H1 (cell line): ENCODE measurements around the gene FDPS. TPM values are rescaled to one million over a fixed set of nuclear protein-coding genes. Genes with fewer than 3 reads are reported as not detected.

Source experiments
- CTCF ChIA-PET: fragments of 300-600 bp; sonication (Branson Sonifier 250); formaldehyde crosslinking; loops from one replicate; lab custom pipeline; 2021; ENCODE audit not compliant: partially characterized antibody; lab: Charles Lee
- POLR2A ChIA-PET: fragments of 300-600 bp; sonication (Branson Sonifier 250); formaldehyde crosslinking; loops from one replicate; lab custom pipeline; 2021; ENCODE audit warnings: inconsistent platforms; ENCODE audit not compliant: partially characterized antibody; lab: Charles Lee
- DNase-seq, 2 experiments: peaks; one replicate each; pipeline versions ENCODE4 v3.0.0 to v3.0.0-alpha.2; 2010 to 2022; ENCODE audit warnings: low spot score in 2 of 2, low read depth in 1 of 2, mixed read lengths in 1 of 2
- FAIRE-seq: peaks from 2 replicates; lab custom pipeline; 2011; peaks lifted over from hg19 to GRCh38; lab: Jason Lieb, UNC
- H2AFZ ChIP-seq: 2 replicates; pipeline ENCODE4 v1.8.1; 2012; ENCODE audit warnings: low read length, inconsistent platforms
- H2AK5ac ChIP-seq: 2 replicates; pipeline ENCODE4 v1.6.1; 2013; ENCODE audit warnings: low read depth, low read length
- H2BK120ac ChIP-seq: replicated peaks from 2 replicates; pipeline ENCODE3; 2013; ENCODE audit warnings: low read depth, low read length, inconsistent platforms
- H2BK12ac ChIP-seq: 2 replicates; pipeline ENCODE4 v1.6.1; 2013; ENCODE audit warnings: low read depth, low read length
- H2BK15ac ChIP-seq: 2 replicates; pipeline ENCODE4 v1.6.1; 2013; ENCODE audit warnings: low read length
- H2BK20ac ChIP-seq: 2 replicates; pipeline ENCODE4 v1.6.1; 2013; ENCODE audit warnings: low read length
- H2BK5ac ChIP-seq: 2 replicates; pipeline ENCODE4 v1.6.1; 2013; ENCODE audit warnings: low read depth, low read length
- H3K14ac ChIP-seq: 2 replicates; pipeline ENCODE4 v1.6.1; 2013; ENCODE audit warnings: inconsistent platforms; ENCODE audit not compliant: insufficient read length
- H3K18ac ChIP-seq: 2 replicates; pipeline ENCODE4 v1.6.1; 2013; ENCODE audit warnings: low read length; ENCODE audit errors: extremely low read depth
- H3K23ac ChIP-seq: 2 replicates; pipeline ENCODE4 v1.6.1; 2013; ENCODE audit warnings: inconsistent platforms; ENCODE audit not compliant: insufficient read length
- H3K23me2 ChIP-seq: 2 replicates; pipeline ENCODE4 v1.6.1; 2013; ENCODE audit warnings: low read depth, low read length
- H3K27ac ChIP-seq: 2 replicates; pipeline ENCODE4 v1.6.1; 2011; ENCODE audit warnings: low read depth, low read length, inconsistent platforms
- H3K27me3 ChIP-seq, 4 experiments: replicated peaks in 1 of 4; 1 replicate in 1 of 4; 2 replicates in 3 of 4; pipeline versions ENCODE4 v1.6.1 to v1.8.1; 2011 to 2013; ENCODE audit warnings: low read length in 3 of 4, mild to moderate bottlenecking in 3 of 4, inconsistent platforms in 2 of 4, mixed read lengths in 2 of 4, moderate library complexity in 1 of 4; ENCODE audit not compliant: control insufficient read depth in 3 of 4, insufficient read depth in 3 of 4; ENCODE audit errors: extremely low read depth in 1 of 4
- H3K36me3 ChIP-seq, 4 experiments: 2 replicates each; pipeline versions ENCODE4 v1.6.1 to v1.8.1; 2011 to 2013; ENCODE audit warnings: mild to moderate bottlenecking in 4 of 4, low read length in 3 of 4, moderate library complexity in 2 of 4, control low read depth in 1 of 4, inconsistent platforms in 1 of 4; ENCODE audit not compliant: insufficient read depth in 4 of 4, control insufficient read depth in 2 of 4
- H3K4ac ChIP-seq: replicated peaks from 2 replicates; pipeline ENCODE3; 2013; ENCODE audit warnings: low read length, low read depth, mixed read lengths, inconsistent platforms; ENCODE audit not compliant: insufficient read length
- H3K4me1 ChIP-seq, 4 experiments: replicated peaks in 1 of 4; 1 replicate in 1 of 4; 2 replicates in 3 of 4; pipeline versions ENCODE4 v1.6.1 to v1.8.1; 2011 to 2013; ENCODE audit warnings: low read length in 3 of 4, inconsistent platforms in 2 of 4, mixed read lengths in 1 of 4; ENCODE audit not compliant: insufficient read depth in 4 of 4, control insufficient read depth in 3 of 4
- H3K4me2 ChIP-seq, 2 experiments: 2 replicates each; pipeline versions ENCODE4 v1.6.1 to v1.8.1; 2011 to 2013; ENCODE audit warnings: low read depth in 2 of 2, low read length in 2 of 2, control low read depth in 1 of 2, inconsistent platforms in 1 of 2, mild to moderate bottlenecking in 1 of 2; ENCODE audit not compliant: insufficient read depth in 1 of 2
- H3K4me3 ChIP-seq, 4 experiments: fragments of 200-600, 300-600 bp in 1 of 4; sonication (generic), shearing (Covaris generic), sonication (Bioruptor Twin) in 1 of 4; 2 replicates each; pipeline versions ENCODE4 v1.5.1 to v1.8.1; 2011 to 2016; ENCODE audit warnings: low read length in 4 of 4, low read depth in 3 of 4, control low read depth in 2 of 4, inconsistent platforms in 2 of 4, mild to moderate bottlenecking in 2 of 4, mixed read lengths in 1 of 4, moderate library complexity in 1 of 4; ENCODE audit not compliant: insufficient read depth in 2 of 4; ENCODE audit errors: extremely low read depth in 1 of 4
- H3K56ac ChIP-seq: replicated peaks from 2 replicates; pipeline ENCODE3; 2013; ENCODE audit warnings: low read depth, mild to moderate bottlenecking, mixed read lengths, low read length, inconsistent platforms; ENCODE audit not compliant: insufficient read length
- H3K79me1 ChIP-seq: 2 replicates; pipeline ENCODE4 v1.6.1; 2013; ENCODE audit warnings: low read depth, low read length, control low read depth
- H3K79me2 ChIP-seq, 2 experiments: 2 replicates each; pipeline versions ENCODE4 v1.6.1 to v1.8.1; 2012 to 2013; ENCODE audit warnings: low read length in 2 of 2, mild to moderate bottlenecking in 2 of 2, inconsistent platforms in 1 of 2; ENCODE audit not compliant: insufficient read depth in 2 of 2, control insufficient read depth in 1 of 2
- H3K9ac ChIP-seq, 4 experiments: replicated peaks in 1 of 4; 1 replicate in 1 of 4; 2 replicates in 3 of 4; pipeline versions ENCODE4 v1.6.1 to v1.8.1; 2011 to 2013; ENCODE audit warnings: low read depth in 3 of 4, low read length in 3 of 4, control low read depth in 2 of 4, mild to moderate bottlenecking in 2 of 4, moderate library complexity in 2 of 4, inconsistent platforms in 1 of 4; ENCODE audit errors: extremely low read depth in 1 of 4
- H3K9me3 ChIP-seq, 2 experiments: 2 replicates each; pipeline versions ENCODE4 v1.6.1 to v1.8.1; 2012 to 2013; ENCODE audit warnings: mild to moderate bottlenecking in 2 of 2, moderate library complexity in 2 of 2, control low read depth in 1 of 2, inconsistent platforms in 1 of 2, low read depth in 1 of 2, low read length in 1 of 2, mixed read lengths in 1 of 2; ENCODE audit not compliant: insufficient read depth in 2 of 2
- H4K20me1 ChIP-seq, 2 experiments: replicated peaks in 1 of 2; 2 replicates each; pipeline versions ENCODE3 to v1.8.1; 2011 to 2013; ENCODE audit warnings: inconsistent platforms in 2 of 2, low read length in 2 of 2, mild to moderate bottlenecking in 1 of 2; ENCODE audit not compliant: insufficient read depth in 2 of 2, control insufficient read depth in 1 of 2
- H4K5ac ChIP-seq: 2 replicates; pipeline ENCODE4 v1.6.1; 2013; ENCODE audit warnings: low read length, low read depth, mixed read lengths, inconsistent platforms; ENCODE audit not compliant: insufficient read length
- H4K8ac ChIP-seq: 2 replicates; pipeline ENCODE4 v1.8.0; 2013; ENCODE audit warnings: mild to moderate bottlenecking, moderate library complexity, low read length, inconsistent platforms; ENCODE audit not compliant: insufficient read depth; ENCODE audit errors: extremely low read depth
- H4K91ac ChIP-seq: replicated peaks from 2 replicates; pipeline ENCODE3; 2013; ENCODE audit warnings: low read length, mixed read lengths, inconsistent platforms; ENCODE audit not compliant: insufficient read length
- CHD2 ChIP-seq: IDR thresholded peaks from 2 replicates; pipeline ENCODE4 v1.6.1; 2012; ENCODE audit warnings: low read length, improper control_type of control experiment
- EP300 ChIP-seq, 2 experiments: IDR thresholded peaks; 1 replicate in 1 of 2; 2 replicates in 1 of 2; pipeline ENCODE4 v1.6.1; 2011 to 2012; ENCODE audit warnings: low read depth in 2 of 2, low read length in 2 of 2, mild to moderate bottlenecking in 2 of 2, borderline replicate concordance in 1 of 2, inconsistent platforms in 1 of 2, moderate library complexity in 1 of 2
- HDAC2 ChIP-seq, 2 experiments: fragments of 300-600 bp in 1 of 2; sonication (generic) in 1 of 2; IDR thresholded peaks; 2 replicates each; pipeline ENCODE4 v1.6.1; 2011 to 2012; ENCODE audit warnings: low read depth in 2 of 2, low read length in 2 of 2, mild to moderate bottlenecking in 2 of 2, moderate library complexity in 2 of 2, borderline replicate concordance in 1 of 2, inconsistent platforms in 1 of 2
- MAX ChIP-seq: IDR thresholded peaks from 2 replicates; pipeline ENCODE4 v1.6.1; 2012; ENCODE audit warnings: inconsistent platforms
- NANOG ChIP-seq: IDR thresholded peaks from 2 replicates; pipeline ENCODE4 v1.6.1; 2011; ENCODE audit warnings: low read length, low read depth, mild to moderate bottlenecking, inconsistent platforms; ENCODE audit not compliant: insufficient read depth, poor library complexity, severe bottlenecking
- POLR2A ChIP-seq, 2 experiments: IDR thresholded peaks; 1 replicate in 1 of 2; 2 replicates in 1 of 2; pipeline ENCODE4 v1.6.1; 2011; ENCODE audit warnings: low read depth in 2 of 2, low read length in 2 of 2, mild to moderate bottlenecking in 2 of 2; ENCODE audit errors: control extremely low read depth in 1 of 2
- RXRA ChIP-seq: IDR thresholded peaks from 2 replicates; pipeline ENCODE4 v1.6.1; 2011; ENCODE audit warnings: low read depth, mild to moderate bottlenecking, low read length, moderate library complexity; ENCODE audit not compliant: insufficient read depth
- SP2 ChIP-seq: IDR thresholded peaks from 2 replicates; pipeline ENCODE4 v1.6.1; 2012; ENCODE audit warnings: mild to moderate bottlenecking, low read length, inconsistent platforms
- WGBS, 2 experiments: shearing (Covaris generic) in 1 of 2; methylation state at CpG; one replicate each; pipeline versions ENCODE4 v1.1.6 to v1.1.7; 2013 to 2015; ENCODE audit warnings: low lambda C conversion rate in 2 of 2, mixed read lengths in 2 of 2, inconsistent platforms in 1 of 2, low coverage in 1 of 2, missing lambda C conversion rate in 1 of 2; ENCODE audit not compliant: insufficient replicate concordance in 2 of 2, insufficient coverage in 1 of 2, insufficient read length in 1 of 2; ENCODE audit errors: extremely low coverage in 1 of 2, missing lambda C conversion rate in 1 of 2; 5-methylcytosine and 5-hydroxymethylcytosine counted together
- polyA plus RNA-seq, 7 experiments: library from polyadenylated mRNA; depleted of rRNA in 3 of 7; stranded (reverse) in 5 of 7; unstranded in 2 of 7; fragments of >200 nt in 5 of 7; fragments of 200-250 nt in 2 of 7; gene quantifications; 1 replicate in 5 of 7; 2 replicates in 1 of 7; 4 replicates in 1 of 7; pipeline versions ENCODE4 v1.2.1 to v1.2.3, GENCODE V29; 2011 to 2013; ENCODE audit warnings: missing spikeins in 2 of 7, mixed read lengths in 2 of 7
- total RNA-seq: library from RNA; stranded (reverse); fragmentation: NEBNext Ultra II Directional; extraction: Animal tissue kit (Norgen Biotek cat#: 25700); gene quantifications from 2 replicates; pipeline ENCODE4 v1.2.1, GENCODE V29; 2021

The FDPS gene
- total and polyA plus RNA-seq, 2 of the 8 experiments (the other 6 are each of a cell fraction or from before 2014, with no cell fraction given) = 267 to 368 TPM

- Histone ChIP-seq H3K23ac (no peak overlapping the region), H3K27me3 (no peaks in the 10 kb centered on the region), H3K23me2 (no peaks in the 10 kb centered on the region), H3K9ac (no peak overlapping the region), H2BK5ac (no peak overlapping the region), H3K36me3 (peaks cover 5 to 55% (median 30%) of the 10 kb centered on the region in 4 experiments; a peak in 7 of 8 replicates), H3K4me3 (no peak overlapping the region), H4K8ac (no peak overlapping the region), H2BK20ac (no peak overlapping the region), H2BK15ac (no peak overlapping the region), H2BK120ac (no peak overlapping the region), H3K79me1 (no peaks in the 10 kb centered on the region), H3K27ac (no peak overlapping the region), H3K4me1 (no peaks in the 10 kb centered on the region), H3K4me2 (no peak overlapping the region), H2AK5ac (no peak overlapping the region), H3K79me2 (no peaks in the 10 kb centered on the region), H3K56ac (no peak overlapping the region), H2BK12ac (no peak overlapping the region), H4K20me1 (no peaks in the 10 kb centered on the region), H2AFZ (no peak overlapping the region), H3K9me3 (no peaks in the 10 kb centered on the region), H3K18ac (no peak overlapping the region), H4K91ac (no peak overlapping the region), H3K14ac (no peak overlapping the region), H4K5ac (no peak overlapping the region), H3K4ac (no peak overlapping the region)
- DNase-seq = no peak
- no peak for FAIRE-seq
- WGBS, 2 experiments = 94% methylated on average over 6 of the region's 6 CpGs; no CpG with 5 or more reads in 1 of the 2 experiments
- ChIA-PET CTCF (interaction anchor here (0.6 to 1.5 kb wide), 2 partner anchors 101 to 239 kb away, joined by 4 to 5 read pairs; no protein-coding TSS in a partner anchor), POLR2A (no interaction called here)
- TF ChIP-seq EP300 (IDR thresholded peaks at IDR 0.05; ENCODE audit: borderline replicate concordance in 1 of 2, low read depth in 2 of 2, low read length in 2 of 2) (no peak), POLR2A (IDR thresholded peaks at IDR 0.05; ENCODE audit: control extremely low read depth in 1 of 2, low read depth in 2 of 2, low read length in 2 of 2) (no peak), CHD2 (no peak), MAX (no peak), RXRA (no peak), NANOG (no peak), HDAC2 (IDR thresholded peaks at IDR 0.05; ENCODE audit: borderline replicate concordance in 1 of 2, low read depth in 2 of 2, low read length in 2 of 2) (no peak), SP2 (no peak)
These were observed 44.0 kb downstream of the FDPS start for GRCh38 chr1:155352631-155353030.
